ENCODE data around the gene RPS6KB2.

RPS6KB2 gene

DNA sequence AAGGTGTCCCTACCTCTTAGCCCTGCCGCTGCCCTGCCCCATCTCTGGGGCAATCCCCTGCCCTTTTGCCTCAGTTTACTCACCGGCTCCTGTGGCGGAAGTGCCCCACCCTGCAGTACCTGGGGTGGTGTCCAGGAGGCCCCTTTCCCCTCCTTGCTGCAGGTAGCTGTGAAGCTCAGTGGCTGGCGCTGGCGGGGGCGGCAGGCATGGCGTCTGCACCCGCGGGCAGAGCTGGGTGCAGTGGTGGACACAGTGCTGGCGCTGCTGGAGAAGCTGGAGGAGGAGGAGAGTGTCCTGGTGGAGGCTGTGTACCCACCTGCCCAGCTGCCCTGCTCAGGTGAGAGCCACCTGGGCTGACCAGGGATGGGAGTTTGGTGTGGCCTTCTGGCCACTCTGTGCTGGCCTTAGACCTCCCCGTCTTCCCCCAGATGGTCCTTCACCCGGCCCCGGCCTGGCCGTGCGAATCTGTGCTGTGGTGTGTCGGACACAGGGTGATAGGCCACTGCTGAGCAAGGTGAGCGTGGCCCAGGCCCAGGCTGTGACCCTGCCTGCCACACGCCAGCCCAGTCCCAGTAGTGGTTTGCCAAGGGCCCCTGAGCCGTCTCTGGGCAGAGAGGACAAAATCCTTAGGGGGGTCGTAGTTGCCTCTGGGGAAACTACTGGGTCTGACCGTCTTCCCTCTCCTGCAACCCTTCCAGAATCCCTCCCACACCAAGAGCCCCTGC is 8.8 kb upstream of the RPS6KB2 start:
- H3K14ac ChIP-seq (ENCODE audit: low read length) = no peak overlapping the region
- no peak overlapping the region for H2BK12ac ChIP-seq (ENCODE audit: low read length)
- H3K9ac ChIP-seq (ENCODE audit: low read length) = no peak overlapping the region
- H4K12ac ChIP-seq (ENCODE audit: low read depth, low read length) = no peak overlapping the region
- no peak overlapping the region for H2AFZ ChIP-seq (ENCODE audit: insufficient read depth, low read length, poor library complexity)
- H3K23ac ChIP-seq (ENCODE audit: low read length) = no peak overlapping the region
- no peak overlapping the region for H2AK5ac ChIP-seq (ENCODE audit: low read length)
- H3K27me3 ChIP-seq (ENCODE audit: insufficient read depth, low read length) = peaks cover 5% of the 10 kb centered on the region
- H3K79me2 ChIP-seq (ENCODE audit: control insufficient read depth, insufficient read depth, low read length, poor library complexity) = peaks cover 2% of the 10 kb centered on the region
- H3K18ac ChIP-seq (ENCODE audit: low read length) = no peak overlapping the region
- peaks cover 2% of the 10 kb centered on the region for H3K9me3 ChIP-seq (ENCODE audit: insufficient read depth, low read depth, low read length)
- no CpG with 5 or more reads among the region's 21 CpGs for WGBS (ENCODE audit: extremely low coverage, insufficient coverage, insufficient read length)
- H3K4ac ChIP-seq (ENCODE audit: low read depth, low read length) = no peak overlapping the region
- no peaks in the 10 kb centered on the region for H3K36me3 ChIP-seq (ENCODE audit: control insufficient read depth in 1 of 2, insufficient read depth in 2 of 2, low read length in 2 of 2)
- no peak overlapping the region for H4K91ac ChIP-seq (ENCODE audit: low read depth, low read length)
- no peak overlapping the region for H2BK5ac ChIP-seq (ENCODE audit: low read depth, low read length, poor library complexity)
- no peak overlapping the region for H3K4me3 ChIP-seq (ENCODE audit: low read depth, low read length)
- H3K4me2 ChIP-seq (ENCODE audit: low read length) = no peak overlapping the region
- no peak overlapping the region for H3K27ac ChIP-seq (ENCODE audit: low read depth, low read length)
- peaks cover 2% of the 10 kb centered on the region for H3K79me1 ChIP-seq (ENCODE audit: low read length)
- no peak for DNase-seq
- no peak overlapping the region for H4K8ac ChIP-seq (ENCODE audit: low read depth, low read length)
- H2BK120ac ChIP-seq (ENCODE audit: insufficient read depth, low read length, poor library complexity) = no peak overlapping the region
- peaks cover 12 to 16% of the 10 kb centered on the region in 2 experiments for H3K4me1 ChIP-seq (ENCODE audit: control insufficient read depth in 1 of 2, insufficient read depth in 2 of 2, low read length in 2 of 2)

DNA sequence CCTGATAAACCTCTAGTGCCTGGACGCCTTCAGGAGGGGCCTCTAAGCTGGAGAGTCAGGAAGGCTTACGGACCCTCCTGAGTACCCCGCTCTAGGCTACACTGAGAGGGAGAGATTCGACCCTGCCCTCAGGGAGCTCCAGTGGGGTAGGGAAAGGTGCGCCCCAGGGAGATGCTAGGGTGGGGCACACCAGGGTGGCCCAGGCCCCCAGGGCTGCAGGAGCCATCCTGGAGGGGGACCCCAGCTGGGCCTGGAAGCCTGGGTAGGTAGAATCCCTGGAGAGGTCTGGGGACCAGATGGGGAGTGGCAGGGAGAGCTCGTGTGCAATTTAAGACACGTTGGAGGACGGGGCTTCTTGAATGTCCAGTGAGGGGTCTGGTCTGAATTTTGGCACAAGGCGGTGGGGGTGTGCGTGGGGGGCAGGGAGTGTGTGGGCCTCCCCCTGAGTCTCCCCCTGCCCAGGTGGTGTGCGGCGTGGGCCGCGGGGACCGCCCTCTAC is 8.1 kb upstream of the RPS6KB2 start:
- H4K8ac ChIP-seq (ENCODE audit: low read depth, low read length) = peak overlapping the region; percentile 72
- no peak overlapping the region for H2BK120ac ChIP-seq (ENCODE audit: insufficient read depth, low read length, poor library complexity)
- no peak for DNase-seq
- H3K14ac ChIP-seq (ENCODE audit: low read length) = peak overlapping the region; percentile 45
- no peak overlapping the region for H2BK5ac ChIP-seq (ENCODE audit: low read depth, low read length, poor library complexity)
- peak overlapping the region; percentile 16 for H3K4ac ChIP-seq (ENCODE audit: low read depth, low read length)
- H3K79me2 ChIP-seq (ENCODE audit: control insufficient read depth, insufficient read depth, low read length, poor library complexity) = peaks cover 2% of the 10 kb centered on the region
- peak overlapping the region; percentile 92 for H2AFZ ChIP-seq (ENCODE audit: insufficient read depth, low read length, poor library complexity)
- peak overlapping the region; percentile 98 for H3K4me2 ChIP-seq (ENCODE audit: low read length)
- H3K79me1 ChIP-seq (ENCODE audit: low read length) = peaks cover 2% of the 10 kb centered on the region
- no peak overlapping the region for H2BK12ac ChIP-seq (ENCODE audit: low read length)
- peak overlapping the region; percentile 39 for H3K9ac ChIP-seq (ENCODE audit: low read length)
- peaks cover 12 to 16% of the 10 kb centered on the region in 2 experiments for H3K4me1 ChIP-seq (ENCODE audit: control insufficient read depth in 1 of 2, insufficient read depth in 2 of 2, low read length in 2 of 2)
- H3K36me3 ChIP-seq (ENCODE audit: control insufficient read depth in 1 of 2, insufficient read depth in 2 of 2, low read length in 2 of 2) = no peaks in the 10 kb centered on the region
- peak overlapping the region; percentile 51 for H3K18ac ChIP-seq (ENCODE audit: low read length)
- H4K91ac ChIP-seq (ENCODE audit: low read depth, low read length) = peak overlapping the region; percentile 8
- H3K4me3 ChIP-seq (ENCODE audit: low read depth, low read length) = peak overlapping the region; percentile 74
- peak overlapping the region; percentile 88 for H2AK5ac ChIP-seq (ENCODE audit: low read length)
- H3K9me3 ChIP-seq (ENCODE audit: insufficient read depth, low read depth, low read length) = peaks cover 2% of the 10 kb centered on the region
- H3K27ac ChIP-seq (ENCODE audit: low read depth, low read length) = peak overlapping the region; percentile 69
- no CpG with 5 or more reads among the region's 15 CpGs for WGBS (ENCODE audit: extremely low coverage, insufficient coverage, insufficient read length)
- H4K12ac ChIP-seq (ENCODE audit: low read depth, low read length) = peak overlapping the region; percentile 47
- H3K23ac ChIP-seq (ENCODE audit: low read length) = no peak overlapping the region
- H3K27me3 ChIP-seq (ENCODE audit: insufficient read depth, low read length) = peaks cover 1% of the 10 kb centered on the region

DNA sequence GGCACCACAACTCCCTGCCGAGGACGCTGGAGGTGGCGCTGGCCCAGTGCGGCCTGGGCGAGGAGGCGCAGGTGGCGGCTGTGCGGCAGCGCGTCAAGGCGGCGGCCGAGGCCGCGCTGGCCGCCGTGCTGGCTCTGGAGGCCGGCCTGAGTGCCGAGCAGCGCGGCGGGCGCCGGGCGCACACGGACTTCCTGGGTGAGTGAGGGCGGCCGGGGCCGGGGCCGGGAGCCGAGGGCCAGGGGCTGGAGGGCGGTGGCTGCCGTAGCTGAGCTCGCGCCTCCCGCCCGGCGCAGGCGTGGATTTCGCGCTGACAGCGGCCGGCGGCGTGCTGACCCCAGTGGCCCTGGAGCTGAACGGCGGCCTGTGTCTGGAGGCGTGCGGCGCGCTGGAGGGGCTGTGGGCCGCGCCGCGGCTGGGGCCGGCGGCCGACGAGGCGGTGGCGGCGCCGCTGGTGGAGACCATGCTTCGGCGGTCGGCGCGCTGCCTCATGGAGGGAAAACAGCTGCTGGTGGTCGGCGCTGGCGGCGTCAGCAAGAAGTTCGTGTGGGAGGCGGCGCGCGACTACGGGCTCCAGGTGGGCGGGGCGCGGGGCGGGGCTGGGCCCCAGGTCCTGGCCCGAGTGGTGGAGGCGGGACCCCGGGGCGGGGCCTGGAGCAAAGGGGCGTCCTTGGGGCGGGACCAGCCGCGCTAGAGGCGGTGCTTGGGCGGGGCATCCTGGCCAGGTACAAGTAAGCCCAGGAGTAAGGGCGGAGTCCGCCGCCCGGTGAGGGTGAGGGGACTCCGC is 7.5 kb upstream of the RPS6KB2 start:
- H3K9me3 ChIP-seq (ENCODE audit: insufficient read depth, low read depth, low read length) = peaks cover 2% of the 10 kb centered on the region
- peaks cover 2% of the 10 kb centered on the region for H3K79me1 ChIP-seq (ENCODE audit: low read length)
- DNase-seq = peak; percentile 95 to 98
- peak overlapping the region; percentile 31 for H2BK5ac ChIP-seq (ENCODE audit: low read depth, low read length, poor library complexity)
- H3K27me3 ChIP-seq (ENCODE audit: insufficient read depth, low read length) = no peaks in the 10 kb centered on the region
- H3K18ac ChIP-seq (ENCODE audit: low read length) = peak overlapping the region; percentile 68
- H4K12ac ChIP-seq (ENCODE audit: low read depth, low read length) = peak overlapping the region; percentile 72
- H3K4me2 ChIP-seq (ENCODE audit: low read length) = peak overlapping the region; percentile 98
- peaks cover 12 to 14% of the 10 kb centered on the region in 2 experiments for H3K4me1 ChIP-seq (ENCODE audit: control insufficient read depth in 1 of 2, insufficient read depth in 2 of 2, low read length in 2 of 2)
- peak overlapping the region; percentile 91 for H3K14ac ChIP-seq (ENCODE audit: low read length)
- H3K27ac ChIP-seq (ENCODE audit: low read depth, low read length) = peak overlapping the region; percentile 69
- peak overlapping the region; percentile 91 for H4K8ac ChIP-seq (ENCODE audit: low read depth, low read length)
- H2AFZ ChIP-seq (ENCODE audit: insufficient read depth, low read length, poor library complexity) = peak overlapping the region; percentile 92
- peak overlapping the region; percentile 39 for H3K4ac ChIP-seq (ENCODE audit: low read depth, low read length)
- no peak overlapping the region for H2BK120ac ChIP-seq (ENCODE audit: insufficient read depth, low read length, poor library complexity)
- peak overlapping the region; percentile 52 for H4K91ac ChIP-seq (ENCODE audit: low read depth, low read length)
- no CpG with 5 or more reads among the region's 97 CpGs for WGBS (ENCODE audit: extremely low coverage, insufficient coverage, insufficient read length)
- peaks cover 2% of the 10 kb centered on the region for H3K79me2 ChIP-seq (ENCODE audit: control insufficient read depth, insufficient read depth, low read length, poor library complexity)
- no peak overlapping the region for H3K23ac ChIP-seq (ENCODE audit: low read length)
- no peaks in the 10 kb centered on the region for H3K36me3 ChIP-seq (ENCODE audit: control insufficient read depth in 1 of 2, insufficient read depth in 2 of 2, low read length in 2 of 2)
- peak overlapping the region; percentile 69 for H3K9ac ChIP-seq (ENCODE audit: low read length)
- H3K4me3 ChIP-seq (ENCODE audit: low read depth, low read length) = peak overlapping the region; percentile 74
- H2AK5ac ChIP-seq (ENCODE audit: low read length) = peak overlapping the region; percentile 88
- H2BK12ac ChIP-seq (ENCODE audit: low read length) = peak overlapping the region; percentile 28

DNA sequence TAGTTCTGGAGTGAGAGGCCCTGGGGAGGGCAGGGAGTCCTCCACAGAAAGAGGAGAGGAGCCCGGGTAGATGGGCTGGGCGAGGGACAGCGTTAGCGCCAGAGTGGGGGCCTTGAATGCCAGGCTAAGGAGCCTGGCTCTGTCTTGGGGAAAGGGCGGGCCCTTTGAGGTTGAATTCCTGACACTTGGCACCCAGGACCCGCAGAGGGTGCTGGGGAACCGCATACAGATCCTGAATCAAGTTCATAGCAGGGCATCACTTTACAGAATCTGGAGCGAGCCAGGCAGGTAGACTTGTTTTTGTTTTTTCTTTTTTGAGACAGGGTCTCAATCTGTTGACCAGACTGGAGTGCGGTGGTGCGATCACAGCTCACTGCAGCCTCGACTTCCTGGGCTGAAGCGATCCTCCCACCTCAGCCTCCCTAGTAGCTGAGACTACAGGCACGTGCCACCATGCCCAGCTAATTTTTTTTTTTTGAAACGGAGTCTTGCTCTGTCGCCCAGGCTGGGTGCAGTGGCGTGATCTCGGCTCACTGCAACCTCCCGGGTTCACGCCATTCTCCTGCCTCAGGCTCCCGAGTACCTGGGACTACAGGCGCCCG is 6.8 kb upstream of the RPS6KB2 start:
- no peak overlapping the region for H3K4me3 ChIP-seq (ENCODE audit: low read depth, low read length)
- peaks cover 2% of the 10 kb centered on the region for H3K9me3 ChIP-seq (ENCODE audit: insufficient read depth, low read depth, low read length)
- peak overlapping the region; percentile 72 for H4K12ac ChIP-seq (ENCODE audit: low read depth, low read length)
- H4K8ac ChIP-seq (ENCODE audit: low read depth, low read length) = peak overlapping the region; percentile 91
- H2BK5ac ChIP-seq (ENCODE audit: low read depth, low read length, poor library complexity) = no peak overlapping the region
- no peak for DNase-seq
- no peaks in the 10 kb centered on the region for H3K36me3 ChIP-seq (ENCODE audit: control insufficient read depth in 1 of 2, insufficient read depth in 2 of 2, low read length in 2 of 2)
- WGBS (ENCODE audit: extremely low coverage, insufficient coverage, insufficient read length) = no CpG with 5 or more reads among the region's 22 CpGs
- no peak overlapping the region for H2AK5ac ChIP-seq (ENCODE audit: low read length)
- no peak overlapping the region for H2BK120ac ChIP-seq (ENCODE audit: insufficient read depth, low read length, poor library complexity)
- no peak overlapping the region for H3K23ac ChIP-seq (ENCODE audit: low read length)
- no peak overlapping the region for H3K14ac ChIP-seq (ENCODE audit: low read length)
- no peak overlapping the region for H3K9ac ChIP-seq (ENCODE audit: low read length)
- H3K79me1 ChIP-seq (ENCODE audit: low read length) = peaks cover 2% of the 10 kb centered on the region
- peak overlapping the region; percentile 29 for H3K18ac ChIP-seq (ENCODE audit: low read length)
- peaks cover 2% of the 10 kb centered on the region for H3K79me2 ChIP-seq (ENCODE audit: control insufficient read depth, insufficient read depth, low read length, poor library complexity)
- no peak overlapping the region for H2BK12ac ChIP-seq (ENCODE audit: low read length)
- H3K4me1 ChIP-seq (ENCODE audit: control insufficient read depth in 1 of 2, insufficient read depth in 2 of 2, low read length in 2 of 2) = peaks cover 12% of the 10 kb centered on the region in 2 experiments
- H3K27ac ChIP-seq (ENCODE audit: low read depth, low read length) = no peak overlapping the region
- H3K4me2 ChIP-seq (ENCODE audit: low read length) = peak overlapping the region; percentile 50
- H4K91ac ChIP-seq (ENCODE audit: low read depth, low read length) = peak overlapping the region; percentile 13
- H2AFZ ChIP-seq (ENCODE audit: insufficient read depth, low read length, poor library complexity) = peak overlapping the region; percentile 57
- H3K4ac ChIP-seq (ENCODE audit: low read depth, low read length) = no peak overlapping the region
- no peaks in the 10 kb centered on the region for H3K27me3 ChIP-seq (ENCODE audit: insufficient read depth, low read length)

All from trophoblast cell (in vitro differentiated cells and primary cell).